ENCODE results near the gene PCSK1. TPM values are rescaled to one million over a fixed set of nuclear protein-coding genes. Genes with fewer than 3 reads are reported as not detected.

The PCSK1 gene
- total and polyA plus RNA-seq, 2 of the 8 experiments (the other 6 are each of a cell fraction or from before 2014, with no cell fraction given) = 1.3 to 3.2 TPM

DNA sequence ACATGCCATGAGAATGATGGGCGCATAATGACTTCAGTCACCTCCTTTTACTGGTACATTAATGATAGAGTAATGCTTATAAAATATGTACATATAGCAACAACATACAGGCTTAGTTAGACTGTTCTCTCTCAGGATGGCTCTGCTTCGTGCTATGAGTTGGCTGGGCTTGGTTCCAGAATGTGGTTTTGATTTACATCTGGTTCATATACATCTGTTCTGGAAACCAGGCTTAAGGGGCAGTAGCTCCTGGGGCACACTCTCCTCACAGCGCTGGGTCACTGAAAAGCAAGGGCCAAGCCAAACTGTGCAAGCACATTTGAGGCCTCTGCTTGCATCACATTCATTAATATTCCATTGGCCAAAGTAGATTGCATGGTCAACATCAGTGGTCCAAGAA is 44.9 kb downstream of the PCSK1 start (continued):
- TF ChIP-seq, protein P1, sequence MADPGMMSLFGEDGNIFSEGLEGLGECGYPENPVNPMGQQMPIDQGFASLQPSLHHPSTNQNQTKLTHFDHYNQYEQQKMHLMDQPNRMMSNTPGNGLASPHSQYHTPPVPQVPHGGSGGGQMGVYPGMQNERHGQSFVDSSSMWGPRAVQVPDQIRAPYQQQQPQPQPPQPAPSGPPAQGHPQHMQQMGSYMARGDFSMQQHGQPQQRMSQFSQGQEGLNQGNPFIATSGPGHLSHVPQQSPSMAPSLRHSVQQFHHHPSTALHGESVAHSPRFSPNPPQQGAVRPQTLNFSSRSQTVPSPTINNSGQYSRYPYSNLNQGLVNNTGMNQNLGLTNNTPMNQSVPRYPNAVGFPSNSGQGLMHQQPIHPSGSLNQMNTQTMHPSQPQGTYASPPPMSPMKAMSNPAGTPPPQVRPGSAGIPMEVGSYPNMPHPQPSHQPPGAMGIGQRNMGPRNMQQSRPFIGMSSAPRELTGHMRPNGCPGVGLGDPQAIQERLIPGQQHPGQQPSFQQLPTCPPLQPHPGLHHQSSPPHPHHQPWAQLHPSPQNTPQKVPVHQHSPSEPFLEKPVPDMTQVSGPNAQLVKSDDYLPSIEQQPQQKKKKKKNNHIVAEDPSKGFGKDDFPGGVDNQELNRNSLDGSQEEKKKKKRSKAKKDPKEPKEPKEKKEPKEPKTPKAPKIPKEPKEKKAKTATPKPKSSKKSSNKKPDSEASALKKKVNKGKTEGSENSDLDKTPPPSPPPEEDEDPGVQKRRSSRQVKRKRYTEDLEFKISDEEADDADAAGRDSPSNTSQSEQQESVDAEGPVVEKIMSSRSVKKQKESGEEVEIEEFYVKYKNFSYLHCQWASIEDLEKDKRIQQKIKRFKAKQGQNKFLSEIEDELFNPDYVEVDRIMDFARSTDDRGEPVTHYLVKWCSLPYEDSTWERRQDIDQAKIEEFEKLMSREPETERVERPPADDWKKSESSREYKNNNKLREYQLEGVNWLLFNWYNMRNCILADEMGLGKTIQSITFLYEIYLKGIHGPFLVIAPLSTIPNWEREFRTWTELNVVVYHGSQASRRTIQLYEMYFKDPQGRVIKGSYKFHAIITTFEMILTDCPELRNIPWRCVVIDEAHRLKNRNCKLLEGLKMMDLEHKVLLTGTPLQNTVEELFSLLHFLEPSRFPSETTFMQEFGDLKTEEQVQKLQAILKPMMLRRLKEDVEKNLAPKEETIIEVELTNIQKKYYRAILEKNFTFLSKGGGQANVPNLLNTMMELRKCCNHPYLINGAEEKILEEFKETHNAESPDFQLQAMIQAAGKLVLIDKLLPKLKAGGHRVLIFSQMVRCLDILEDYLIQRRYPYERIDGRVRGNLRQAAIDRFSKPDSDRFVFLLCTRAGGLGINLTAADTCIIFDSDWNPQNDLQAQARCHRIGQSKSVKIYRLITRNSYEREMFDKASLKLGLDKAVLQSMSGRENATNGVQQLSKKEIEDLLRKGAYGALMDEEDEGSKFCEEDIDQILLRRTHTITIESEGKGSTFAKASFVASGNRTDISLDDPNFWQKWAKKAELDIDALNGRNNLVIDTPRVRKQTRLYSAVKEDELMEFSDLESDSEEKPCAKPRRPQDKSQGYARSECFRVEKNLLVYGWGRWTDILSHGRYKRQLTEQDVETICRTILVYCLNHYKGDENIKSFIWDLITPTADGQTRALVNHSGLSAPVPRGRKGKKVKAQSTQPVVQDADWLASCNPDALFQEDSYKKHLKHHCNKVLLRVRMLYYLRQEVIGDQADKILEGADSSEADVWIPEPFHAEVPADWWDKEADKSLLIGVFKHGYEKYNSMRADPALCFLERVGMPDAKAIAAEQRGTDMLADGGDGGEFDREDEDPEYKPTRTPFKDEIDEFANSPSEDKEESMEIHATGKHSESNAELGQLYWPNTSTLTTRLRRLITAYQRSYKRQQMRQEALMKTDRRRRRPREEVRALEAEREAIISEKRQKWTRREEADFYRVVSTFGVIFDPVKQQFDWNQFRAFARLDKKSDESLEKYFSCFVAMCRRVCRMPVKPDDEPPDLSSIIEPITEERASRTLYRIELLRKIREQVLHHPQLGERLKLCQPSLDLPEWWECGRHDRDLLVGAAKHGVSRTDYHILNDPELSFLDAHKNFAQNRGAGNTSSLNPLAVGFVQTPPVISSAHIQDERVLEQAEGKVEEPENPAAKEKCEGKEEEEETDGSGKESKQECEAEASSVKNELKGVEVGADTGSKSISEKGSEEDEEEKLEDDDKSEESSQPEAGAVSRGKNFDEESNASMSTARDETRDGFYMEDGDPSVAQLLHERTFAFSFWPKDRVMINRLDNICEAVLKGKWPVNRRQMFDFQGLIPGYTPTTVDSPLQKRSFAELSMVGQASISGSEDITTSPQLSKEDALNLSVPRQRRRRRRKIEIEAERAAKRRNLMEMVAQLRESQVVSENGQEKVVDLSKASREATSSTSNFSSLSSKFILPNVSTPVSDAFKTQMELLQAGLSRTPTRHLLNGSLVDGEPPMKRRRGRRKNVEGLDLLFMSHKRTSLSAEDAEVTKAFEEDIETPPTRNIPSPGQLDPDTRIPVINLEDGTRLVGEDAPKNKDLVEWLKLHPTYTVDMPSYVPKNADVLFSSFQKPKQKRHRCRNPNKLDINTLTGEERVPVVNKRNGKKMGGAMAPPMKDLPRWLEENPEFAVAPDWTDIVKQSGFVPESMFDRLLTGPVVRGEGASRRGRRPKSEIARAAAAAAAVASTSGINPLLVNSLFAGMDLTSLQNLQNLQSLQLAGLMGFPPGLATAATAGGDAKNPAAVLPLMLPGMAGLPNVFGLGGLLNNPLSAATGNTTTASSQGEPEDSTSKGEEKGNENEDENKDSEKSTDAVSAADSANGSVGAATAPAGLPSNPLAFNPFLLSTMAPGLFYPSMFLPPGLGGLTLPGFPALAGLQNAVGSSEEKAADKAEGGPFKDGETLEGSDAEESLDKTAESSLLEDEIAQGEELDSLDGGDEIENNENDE (IDR thresholded peaks at IDR 0.05; ENCODE audit: insufficient replicate concordance, low read length) = no peak
- TF ChIP-seq CREB1 (IDR thresholded peaks at IDR 0.05) = no peak
- TF ChIP-seq SP1 (IDR thresholded peaks at IDR 0.05; ENCODE audit: low read depth, low read length) = no peak
- no peak for TF ChIP-seq RNF2 (IDR thresholded peaks at IDR 0.05; ENCODE audit: borderline replicate concordance, low read depth, low read length, missing control alignments, poor library complexity, severe bottlenecking)
- no peak for TF ChIP-seq SP2 (IDR thresholded peaks at IDR 0.05; ENCODE audit: low read length)
- TF ChIP-seq JUND (IDR thresholded peaks at IDR 0.05; ENCODE audit: low read length) = no peak
- no peak for TF ChIP-seq RAD21 (IDR thresholded peaks at IDR 0.05 in 1 of 2, conservative IDR thresholded peaks at IDR 0.05 in 1 of 2; ENCODE audit: low read depth in 2 of 2, low read length in 2 of 2)
- no peak for TF ChIP-seq EZH2 (IDR thresholded peaks at IDR 0.05; ENCODE audit: low read depth, low read length, severe bottlenecking)
- TF ChIP-seq KDM4A (IDR thresholded peaks at IDR 0.05; ENCODE audit: low read depth, low read length, severe bottlenecking) = no peak
- no peak for TF ChIP-seq CHD1 (IDR thresholded peaks at IDR 0.05; ENCODE audit: low read depth, low read length)
- no peak for TF ChIP-seq GTF2F1 (IDR thresholded peaks at IDR 0.05; ENCODE audit: borderline replicate concordance, low read depth, low read length)
- TF ChIP-seq KDM1A (IDR thresholded peaks at IDR 0.05; ENCODE audit: borderline replicate concordance, low read length) = no peak

Data from H1 (cell line).